CD14-positive monocyte (primary cell): Measurements from ENCODE around the gene DENND1A. TPM values are rescaled to one million over a fixed set of nuclear protein-coding genes. Genes with fewer than 3 reads are reported as not detected.
A peak's percentile ranks its signal among the peaks of the same experiment; 100 is the strongest.

Experiments used
- DNase-seq, 3 donors: peaks; one replicate each; pipeline ENCODE4 v3.0.0-alpha.2; 2011 to 2022
- H2AFZ ChIP-seq: 2 replicates; pipeline ENCODE4 v1.6.0; 2012; ENCODE audit warnings: mild to moderate bottlenecking, low read depth, low read length, inconsistent platforms; ENCODE audit not compliant: insufficient read depth, poor library complexity, severe bottlenecking
- H3K27ac ChIP-seq, 2 donors: 1 replicate in 1 of 2; 2 replicates in 1 of 2; pipeline ENCODE4 v1.5.1; 2012 to 2013; ENCODE audit warnings: low read length in 2 of 2, control low read depth in 1 of 2, inconsistent platforms in 1 of 2, low read depth in 1 of 2, mild to moderate bottlenecking in 1 of 2
- H3K27me3 ChIP-seq, 2 donors: one replicate each; pipeline versions ENCODE4 v1.6.0 to v1.6.1; 2011 to 2013; ENCODE audit warnings: low read length in 2 of 2; ENCODE audit not compliant: control insufficient read depth in 2 of 2, insufficient read depth in 2 of 2
- H3K36me3 ChIP-seq, 2 donors: replicated peaks in 1 of 2; 1 replicate in 1 of 2; 2 replicates in 1 of 2; pipeline versions ENCODE4 v1.5.1 to v1.6.1; 2012 to 2013; ENCODE audit warnings: low read length in 2 of 2, control low read depth in 1 of 2, inconsistent platforms in 1 of 2, mild to moderate bottlenecking in 1 of 2; ENCODE audit not compliant: insufficient read depth in 2 of 2, control insufficient read depth in 1 of 2
- H3K4me1 ChIP-seq, 2 donors: 1 replicate in 1 of 2; 2 replicates in 1 of 2; pipeline versions ENCODE4 v1.5.1 to v1.6.1; 2012 to 2013; ENCODE audit warnings: low read length in 2 of 2, control low read depth in 1 of 2, inconsistent platforms in 1 of 2, mild to moderate bottlenecking in 1 of 2, moderate library complexity in 1 of 2; ENCODE audit not compliant: insufficient read depth in 2 of 2, control insufficient read depth in 1 of 2
- H3K4me2 ChIP-seq: replicated peaks from 2 replicates; pipeline ENCODE3; 2012; ENCODE audit warnings: low read length, moderate library complexity, mild to moderate bottlenecking; ENCODE audit not compliant: poor library complexity, severe bottlenecking; ENCODE audit errors: extremely low read depth
- H3K4me3 ChIP-seq, 3 experiments: fragments of 200-600 bp in 1 of 3; sonication (generic) in 1 of 3; replicated peaks in 1 of 3; 1 replicate in 2 of 3; 2 replicates in 1 of 3; pipeline ENCODE4 v1.5.1; 2011 to 2013; ENCODE audit warnings: low read length in 3 of 3, mild to moderate bottlenecking in 3 of 3, control low read depth in 2 of 3, low read depth in 2 of 3, inconsistent platforms in 1 of 3, moderate library complexity in 1 of 3
- H3K79me2 ChIP-seq: 2 replicates; pipeline ENCODE4 v1.6.0; 2012; ENCODE audit warnings: mild to moderate bottlenecking, control low read depth, inconsistent platforms, low read length, moderate library complexity; ENCODE audit not compliant: insufficient read depth
- H3K9ac ChIP-seq: 2 replicates; pipeline ENCODE4 v1.6.0; 2017; ENCODE audit warnings: low read length, mild to moderate bottlenecking; ENCODE audit not compliant: insufficient read depth, poor library complexity, severe bottlenecking
- H3K9me3 ChIP-seq, 2 donors: replicated peaks in 1 of 2; 1 replicate in 1 of 2; 2 replicates in 1 of 2; pipeline versions ENCODE4 v1.5.1 to v1.6.1; 2012 to 2013; ENCODE audit warnings: low read length in 2 of 2, control low read depth in 1 of 2; ENCODE audit not compliant: control insufficient read depth in 1 of 2, insufficient read depth in 1 of 2
- H4K20me1 ChIP-seq: 2 replicates; pipeline ENCODE4 v1.6.0; 2012; ENCODE audit warnings: mild to moderate bottlenecking, low read length, control low read depth, moderate library complexity; ENCODE audit not compliant: insufficient read depth
- H3K27ac Mint-ChIP-seq, 7 donors: one replicate each; pipeline ENCODE4 v1.8.0; 2020; ENCODE audit warnings: mild to moderate bottlenecking in 7 of 7, mixed read lengths in 7 of 7, moderate library complexity in 6 of 7, inconsistent platforms in 2 of 7
- H3K27me3 Mint-ChIP-seq, 3 donors: one replicate each; pipeline ENCODE4 v1.8.0; 2021 to 2022; ENCODE audit warnings: low read depth in 3 of 3, mild to moderate bottlenecking in 3 of 3, mixed read lengths in 3 of 3, moderate library complexity in 3 of 3, inconsistent platforms in 1 of 3
- H3K36me3 Mint-ChIP-seq, 2 donors: one replicate each; pipeline ENCODE4 v1.8.0; 2020; ENCODE audit warnings: mixed read lengths in 2 of 2, inconsistent platforms in 1 of 2, mild to moderate bottlenecking in 1 of 2
- H3K4me1 Mint-ChIP-seq: one replicate; pipeline ENCODE4 v1.8.0; 2020; ENCODE audit warnings: mild to moderate bottlenecking, mixed read lengths
- H3K4me3 Mint-ChIP-seq, 2 donors: one replicate each; pipeline ENCODE4 v1.8.0; 2020; ENCODE audit warnings: mild to moderate bottlenecking in 2 of 2, mixed read lengths in 2 of 2, moderate library complexity in 1 of 2
- H3K9me3 Mint-ChIP-seq, 7 donors: one replicate each; pipeline ENCODE4 v1.8.0; 2020 to 2022; ENCODE audit warnings: mixed read lengths in 7 of 7, mild to moderate bottlenecking in 6 of 7, moderate library complexity in 6 of 7, inconsistent platforms in 2 of 7
- WGBS: methylation state at CpG from one replicate; pipeline ENCODE4 v1.1.5; 2013; ENCODE audit warnings: missing lambda C conversion rate; ENCODE audit not compliant: insufficient coverage; 5-methylcytosine and 5-hydroxymethylcytosine counted together
- intact Hi-C, 2 donors: fragments of 100-400 bp; cut with micrococcal nuclease; formaldehyde crosslinking; loops; one replicate each; pipeline versions ENCODE4 v1.15.0 to v1.15.1; 2023
- polyA plus RNA-seq, 3 donors: library from polyadenylated mRNA; depleted of rRNA in 1 of 3; unstranded in 2 of 3; stranded (reverse) in 1 of 3; fragments of 300-500 nt in 2 of 3; fragments of >200 nt in 1 of 3; fragmentation: Illumina TruSeq in 2 of 3; gene quantifications; 1 replicate in 2 of 3; 2 replicates in 1 of 3; pipeline ENCODE4 v1.2.3, GENCODE V29; 2012 to 2021
- TF ChIP-seq, protein P1 (sequence below): fragments of 200-600 bp; IDR thresholded peaks from one replicate; pipeline ENCODE4 v1.8.0; 2022; ENCODE audit warnings: antibody characterized with exemption, mild to moderate bottlenecking

DENND1A gene
- polyA plus RNA-seq, 3 donors, result 24.8 to 73.0 (median 29.4) TPM

DNA sequence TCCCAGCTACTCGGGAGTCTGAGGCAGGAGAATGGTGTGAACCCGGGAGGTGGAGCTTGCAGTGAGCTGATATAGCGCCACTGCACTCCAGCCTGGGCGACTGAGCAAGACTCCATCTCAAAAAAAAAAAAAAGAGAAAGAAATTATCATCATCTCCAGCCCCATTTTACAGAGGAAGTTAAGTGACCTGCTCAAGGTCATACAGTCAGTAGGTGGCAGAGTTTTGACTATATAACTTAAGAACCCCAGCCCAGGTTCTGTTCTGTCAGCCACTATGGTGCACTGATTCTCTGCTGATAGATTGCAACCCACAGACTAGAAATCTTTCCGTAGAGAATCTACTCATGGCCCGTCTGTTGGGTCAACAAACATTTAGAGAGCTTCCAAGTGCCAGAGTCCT lies 25.7 kb upstream of the DENND1A start:
- H4K20me1 ChIP-seq, result no peaks in the 10 kb centered on the region
- WGBS, result 100% methylated on average over 1 of the region's 6 CpGs
- no peaks in the 10 kb centered on the region for H3K36me3 ChIP-seq
- Mint-ChIP-seq H3K4me1 (peaks cover 9% of the 10 kb centered on the region), H3K9me3 (peaks cover 0 to 1% (median 0%) of the 10 kb centered on the region in 7 donors), H3K36me3 (no peaks in the 10 kb centered on the region), H3K4me3 (no peak overlapping the region), H3K27ac (no peak overlapping the region), H3K27me3 (peaks cover 0 to 38% (median 17%) of the 10 kb centered on the region in 3 donors)
- no peak overlapping the region for H2AFZ ChIP-seq
- no peak overlapping the region for H3K9ac ChIP-seq
- no peak overlapping the region for H3K4me2 ChIP-seq
- H3K79me2 ChIP-seq, result no peaks in the 10 kb centered on the region
- no peaks in the 10 kb centered on the region for H3K9me3 ChIP-seq
- TF ChIP-seq, protein P1, sequence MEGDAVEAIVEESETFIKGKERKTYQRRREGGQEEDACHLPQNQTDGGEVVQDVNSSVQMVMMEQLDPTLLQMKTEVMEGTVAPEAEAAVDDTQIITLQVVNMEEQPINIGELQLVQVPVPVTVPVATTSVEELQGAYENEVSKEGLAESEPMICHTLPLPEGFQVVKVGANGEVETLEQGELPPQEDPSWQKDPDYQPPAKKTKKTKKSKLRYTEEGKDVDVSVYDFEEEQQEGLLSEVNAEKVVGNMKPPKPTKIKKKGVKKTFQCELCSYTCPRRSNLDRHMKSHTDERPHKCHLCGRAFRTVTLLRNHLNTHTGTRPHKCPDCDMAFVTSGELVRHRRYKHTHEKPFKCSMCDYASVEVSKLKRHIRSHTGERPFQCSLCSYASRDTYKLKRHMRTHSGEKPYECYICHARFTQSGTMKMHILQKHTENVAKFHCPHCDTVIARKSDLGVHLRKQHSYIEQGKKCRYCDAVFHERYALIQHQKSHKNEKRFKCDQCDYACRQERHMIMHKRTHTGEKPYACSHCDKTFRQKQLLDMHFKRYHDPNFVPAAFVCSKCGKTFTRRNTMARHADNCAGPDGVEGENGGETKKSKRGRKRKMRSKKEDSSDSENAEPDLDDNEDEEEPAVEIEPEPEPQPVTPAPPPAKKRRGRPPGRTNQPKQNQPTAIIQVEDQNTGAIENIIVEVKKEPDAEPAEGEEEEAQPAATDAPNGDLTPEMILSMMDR, result no peak
- no peak overlapping the region for H3K4me3 ChIP-seq
- intact Hi-C loops, result no loop called here
- peaks cover 3 to 8% of the 10 kb centered on the region in 2 donors for H3K27me3 ChIP-seq
- no peak for DNase-seq
- H3K4me1 ChIP-seq, result peaks cover 5 to 9% of the 10 kb centered on the region in 2 donors
- H3K27ac ChIP-seq, result no peak overlapping the region

DNA sequence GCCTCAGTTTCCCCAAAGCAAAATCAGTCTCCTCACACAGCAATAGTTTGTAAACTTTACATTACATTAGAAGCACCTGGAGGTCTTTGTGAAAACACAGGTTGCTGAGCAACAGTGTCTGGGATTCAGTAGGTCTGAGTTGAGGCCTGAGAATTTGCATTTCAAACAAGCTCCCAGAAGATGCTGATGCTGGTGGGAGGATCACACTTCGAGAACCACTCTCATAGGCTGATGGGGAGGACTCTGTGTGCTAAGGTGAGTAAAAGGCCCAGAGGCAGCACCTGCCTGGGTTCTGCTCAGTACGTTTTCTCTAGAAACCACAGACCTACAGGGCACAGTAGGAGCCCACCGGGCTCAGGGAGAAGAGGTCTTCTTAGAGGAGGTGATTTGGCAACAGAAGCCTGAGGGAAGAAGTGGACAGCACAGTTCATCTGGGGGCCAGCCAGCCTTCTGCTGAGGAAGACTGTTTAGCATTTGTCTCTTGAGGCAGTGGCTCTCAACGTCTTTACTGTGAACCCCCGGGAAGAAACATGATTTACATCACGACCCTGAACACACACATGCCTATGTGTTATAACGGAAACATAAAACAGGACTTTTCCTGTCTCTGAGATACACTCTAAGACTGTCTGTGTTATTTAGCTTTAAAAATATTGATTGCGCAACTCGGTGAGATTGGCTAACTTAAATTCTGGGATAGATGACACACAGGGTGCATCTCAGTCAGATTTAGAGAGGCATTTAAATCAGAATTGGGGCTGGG lies 24.8 kb upstream of the DENND1A start:
- H4K20me1 ChIP-seq, result no peaks in the 10 kb centered on the region
- peaks cover 3 to 8% of the 10 kb centered on the region in 2 donors for H3K27me3 ChIP-seq
- H3K9ac ChIP-seq, result no peak overlapping the region
- DNase-seq, result peak; percentile 31 to 43 (median 35)
- H3K4me3 ChIP-seq, result no peak overlapping the region
- no peak overlapping the region for H3K27ac ChIP-seq
- intact Hi-C loops, result no loop called here
- no peaks in the 10 kb centered on the region for H3K36me3 ChIP-seq
- Mint-ChIP-seq H3K4me1 (peaks cover 9% of the 10 kb centered on the region), H3K27ac (peak overlapping the region in 1 of 7 donors; percentile 5), H3K36me3 (no peaks in the 10 kb centered on the region), H3K27me3 (peaks cover 0 to 31% (median 14%) of the 10 kb centered on the region in 3 donors), H3K4me3 (peak overlapping the region in 1 of 2 donors; percentile 9), H3K9me3 (peaks cover 0 to 1% (median 0%) of the 10 kb centered on the region in 7 donors)
- H3K9me3 ChIP-seq, result no peaks in the 10 kb centered on the region
- H3K4me2 ChIP-seq, result peak overlapping the region; percentile 7
- 63% methylated on average over 2 of the region's 9 CpGs for WGBS
- TF ChIP-seq, protein P1, result no peak
- H2AFZ ChIP-seq, result no peak overlapping the region
- peaks cover 5 to 9% of the 10 kb centered on the region in 2 donors for H3K4me1 ChIP-seq
- H3K79me2 ChIP-seq, result no peaks in the 10 kb centered on the region
